ENCODE results near the gene MPV17. TPM values are rescaled to one million over a fixed set of nuclear protein-coding genes. Genes with fewer than 3 reads are reported as not detected.

MPV17 gene
- total RNA-seq, 1 donor from 2014 or later = 53.5 TPM

Other genes starting within 250 kb of the MPV17 start
- gene EMILIN1, start 244.5 kb downstream of the MPV17 start, total RNA-seq = 46.8 TPM
- gene KHK, start 236.3 kb downstream of the MPV17 start, total RNA-seq = 7.1 TPM
- 4.1 TPM for gene CGREF1, start 204.0 kb downstream of the MPV17 start, total RNA-seq
- gene ABHD1, start 199.3 kb downstream of the MPV17 start, total RNA-seq = 3.6 TPM
- 30.3 TPM for gene PREB, start 188.5 kb downstream of the MPV17 start, total RNA-seq
- not detected for gene PRR30, start 183.7 kb downstream of the MPV17 start, total RNA-seq
- gene TCF23, start 174.1 kb downstream of the MPV17 start, total RNA-seq = not detected
- gene ATRAID, start 111.1 kb downstream of the MPV17 start, total RNA-seq = 92.1 TPM
- gene SLC5A6, start 110.8 kb downstream of the MPV17 start, total RNA-seq = 22.6 TPM
- 31.4 TPM for gene CAD, start 105.7 kb downstream of the MPV17 start, total RNA-seq
- not detected for gene SLC30A3, start 60.0 kb downstream of the MPV17 start, total RNA-seq
- gene DNAJC5G, start 47.7 kb downstream of the MPV17 start, total RNA-seq = not detected
- 0.31 TPM for gene TRIM54, start 40.7 kb downstream of the MPV17 start, total RNA-seq
- 2.4 TPM for gene UCN, start 14.7 kb downstream of the MPV17 start, total RNA-seq
- gene GTF3C2, start 33.7 kb upstream of the MPV17 start, total RNA-seq = 57.1 TPM
- 39.1 TPM for gene EIF2B4, start 47.2 kb upstream of the MPV17 start, total RNA-seq
- 79.1 TPM for gene SNX17, start 47.5 kb upstream of the MPV17 start, total RNA-seq
- gene ZNF513, start 57.6 kb upstream of the MPV17 start, total RNA-seq = 17.0 TPM
- 37.8 TPM for gene PPM1G, start 86.5 kb upstream of the MPV17 start, total RNA-seq
- gene NRBP1, start 105.5 kb upstream of the MPV17 start, total RNA-seq = 77.6 TPM
- 2.6 TPM for gene KRTCAP3, start 119.3 kb upstream of the MPV17 start, total RNA-seq
- gene IFT172, start 166.6 kb upstream of the MPV17 start, total RNA-seq = 48.5 TPM
- 6.3 TPM for gene FNDC4, start 172.1 kb upstream of the MPV17 start, total RNA-seq
- gene GCKR, start 173.7 kb upstream of the MPV17 start, total RNA-seq = 0.71 TPM

Data from sciatic nerve (tissue), 1 donor.